Measurements from ENCODE around the gene PCDH1.

DNA sequence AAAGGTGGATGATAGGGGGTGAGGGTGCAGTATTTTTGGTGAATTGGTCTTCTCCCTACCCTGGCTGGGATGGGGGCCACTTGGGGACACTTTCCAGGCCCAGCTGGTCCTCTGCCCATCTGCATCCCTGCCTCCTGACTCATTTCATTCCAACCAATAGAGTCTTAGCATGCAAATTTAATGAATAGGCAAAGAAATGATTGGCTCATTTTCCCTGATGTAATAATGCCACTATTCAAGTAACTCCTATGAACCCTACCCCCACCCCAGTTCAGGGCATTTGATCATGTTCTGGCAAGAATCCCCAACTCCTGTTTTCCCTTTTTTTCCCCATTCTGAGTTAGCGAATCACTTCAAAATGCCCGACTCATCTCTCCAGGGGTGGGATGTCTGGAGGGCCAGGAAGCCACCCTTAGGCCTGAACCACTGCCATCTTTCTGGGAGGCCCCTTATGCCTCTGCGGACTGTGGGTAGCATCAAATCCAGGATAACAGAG, 56.7 kb downstream of the PCDH1 start:
- TF ChIP-seq, protein P1, sequence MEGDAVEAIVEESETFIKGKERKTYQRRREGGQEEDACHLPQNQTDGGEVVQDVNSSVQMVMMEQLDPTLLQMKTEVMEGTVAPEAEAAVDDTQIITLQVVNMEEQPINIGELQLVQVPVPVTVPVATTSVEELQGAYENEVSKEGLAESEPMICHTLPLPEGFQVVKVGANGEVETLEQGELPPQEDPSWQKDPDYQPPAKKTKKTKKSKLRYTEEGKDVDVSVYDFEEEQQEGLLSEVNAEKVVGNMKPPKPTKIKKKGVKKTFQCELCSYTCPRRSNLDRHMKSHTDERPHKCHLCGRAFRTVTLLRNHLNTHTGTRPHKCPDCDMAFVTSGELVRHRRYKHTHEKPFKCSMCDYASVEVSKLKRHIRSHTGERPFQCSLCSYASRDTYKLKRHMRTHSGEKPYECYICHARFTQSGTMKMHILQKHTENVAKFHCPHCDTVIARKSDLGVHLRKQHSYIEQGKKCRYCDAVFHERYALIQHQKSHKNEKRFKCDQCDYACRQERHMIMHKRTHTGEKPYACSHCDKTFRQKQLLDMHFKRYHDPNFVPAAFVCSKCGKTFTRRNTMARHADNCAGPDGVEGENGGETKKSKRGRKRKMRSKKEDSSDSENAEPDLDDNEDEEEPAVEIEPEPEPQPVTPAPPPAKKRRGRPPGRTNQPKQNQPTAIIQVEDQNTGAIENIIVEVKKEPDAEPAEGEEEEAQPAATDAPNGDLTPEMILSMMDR (IDR thresholded peaks at IDR 0.05 in 8 of 11, conservative IDR thresholded peaks at IDR 0.05 in 3 of 11) = no peak
- TF ChIP-seq POLR2A (IDR thresholded peaks at IDR 0.05) = no peak
- no peak for TF ChIP-seq POLR2AphosphoS5 (IDR thresholded peaks at IDR 0.05)
